IPS-NIHi11 (cell line): ENCODE data around the gene FASTKD3.
"Not testable (repeated sequence)": the region's sequence is repeated elsewhere in the genome, so short reads cannot be mapped to it uniquely, and the experiment has no call there.

Experiments used
- DNase-seq: peaks from one replicate; pipeline ENCODE4 v3.0.0; 2012; ENCODE audit warnings: mixed read lengths, low spot score

Gene FASTKD3

GRCh38 chr5:7868773-7869473 is at the start of gene FASTKD3, which contains the start of gene MTRR:
FASTKD3 (minus strand) TSS chr5:7869031; CDS start chr5:7868083, 948 bp downstream.
MTRR (plus strand) TSS chr5:7869148; CDS start chr5:7870795, 1,647 bp downstream.
- peak; percentile 97 for DNase-seq

GRCh38 chr5:7917130-7918123 is 48.6 kb upstream of the FASTKD3 start:
- no peak for DNase-seq

- no peak for DNase-seq
Measured at GRCh38 chr5:7916171-7916804, 47.5 kb upstream of the FASTKD3 start.

- not testable (repeated sequence) for DNase-seq
Measured at GRCh38 chr5:7911429-7911771, 42.6 kb upstream of the FASTKD3 start.

- DNase-seq, result no peak
Measured at GRCh38 chr5:7910738-7911428, 42.1 kb upstream of the FASTKD3 start.

- no peak for DNase-seq
Measured at GRCh38 chr5:7908317-7908716, 39.5 kb upstream of the FASTKD3 start.

GRCh38 chr5:7907612-7908011 is 38.8 kb upstream of the FASTKD3 start:
- no peak for DNase-seq

GRCh38 chr5:7904170-7904569 is 35.3 kb upstream of the FASTKD3 start:
- DNase-seq, result no peak

GRCh38 chr5:7902666-7903625 is 34.1 kb upstream of the FASTKD3 start:
- DNase-seq, result no peak

- DNase-seq, result no peak
Measured at GRCh38 chr5:7902201-7902600, 33.4 kb upstream of the FASTKD3 start.

GRCh38 chr5:7897014-7897600 is 28.3 kb upstream of the FASTKD3 start:
- DNase-seq, result peak; percentile 29

GRCh38 chr5:7894860-7895259 is 26.0 kb upstream of the FASTKD3 start:
- DNase-seq, result no peak

- DNase-seq, result no peak
Measured at GRCh38 chr5:7894439-7894838, 25.6 kb upstream of the FASTKD3 start.

- DNase-seq, result no peak
Measured at GRCh38 chr5:7888901-7889300, 20.1 kb upstream of the FASTKD3 start.

- DNase-seq, result peak; percentile 18
Measured at GRCh38 chr5:7886849-7887475, 18.1 kb upstream of the FASTKD3 start.

- no peak for DNase-seq
Measured at GRCh38 chr5:7884491-7885267, 15.8 kb upstream of the FASTKD3 start.

- DNase-seq, result no peak
Measured at GRCh38 chr5:7882926-7883325, 14.1 kb upstream of the FASTKD3 start.

GRCh38 chr5:7881816-7882215 is 13.0 kb upstream of the FASTKD3 start:
- no peak for DNase-seq

- DNase-seq, result no peak
Measured at GRCh38 chr5:7881091-7881490, 12.3 kb upstream of the FASTKD3 start.
